A549 treated with AZD2906 at 1 μM for 4 hours (cell line): Measurements from ENCODE around the gene TGM5. TPM values are rescaled to one million over a fixed set of nuclear protein-coding genes. Genes with fewer than 3 reads are reported as not detected.

Experiments
- total RNA-seq: library from RNA; stranded (reverse); fragments of 200-300 nt; extraction: Qiagen RNA extraction; gene quantifications from 5 replicates; pipeline ENCODE4 v1.2.3, GENCODE V29; 2022

The TGM5 gene
- total RNA-seq: not detected in 5 replicates

GRCh38 chr15:43266834-43267233 is at the start of gene TGM5:
Gene TGM5 (minus strand): TSS chr15:43266928. CDS start chr15:43266849, 79 bp downstream.

GRCh38 chr15:43302205-43302817 is 35.6 kb upstream of the TGM5 start, which contains the start of gene TGM7:
Gene TGM7 (minus strand): TSS chr15:43302255.

GRCh38 chr15:43220991-43221403 is 45.7 kb downstream of the TGM5 start, which contains the start of gene EPB42:
Gene EPB42 (minus strand): TSS chr15:43221018. CDS start chr15:43220825, 193 bp downstream.

GRCh38 chr15:43185157-43186002 is 81.3 kb downstream of the TGM5 start, which contains the start of gene CCNDBP1:
Gene CCNDBP1 (plus strand): TSS chr15:43185403. CDS start chr15:43185499, 96 bp downstream.

Other genes starting within 250 kb of the TGM5 start
- gene UBR1, start 160.9 kb downstream of the TGM5 start, total RNA-seq: 3.3 to 4.9 TPM (median 4.0 TPM) in 5 replicates
- gene TMEM62, start 133.3 kb downstream of the TGM5 start, total RNA-seq: 7.9 to 9.7 TPM (median 8.6 TPM) in 5 replicates
- 24.7 to 27.6 TPM (median 25.9 TPM) in 5 replicates for gene CCNDBP1, start 81.5 kb downstream of the TGM5 start, total RNA-seq
- not detected in 5 replicates for gene EPB42, start 45.9 kb downstream of the TGM5 start, total RNA-seq
- gene TGM7, start 35.3 kb upstream of the TGM5 start, total RNA-seq: not detected in 5 replicates
- gene LCMT2, start 63.6 kb upstream of the TGM5 start, total RNA-seq: 5.8 to 8.0 TPM (median 6.6 TPM) in 5 replicates
- 6.9 to 9.7 TPM (median 8.7 TPM) in 5 replicates for gene ZSCAN29, start 104.1 kb upstream of the TGM5 start, total RNA-seq
- 4.2 to 5.7 TPM (median 5.2 TPM) in 5 replicates for gene TUBGCP4, start 104.2 kb upstream of the TGM5 start, total RNA-seq
- 13.6 to 18.7 TPM (median 17.1 TPM) in 5 replicates for gene TP53BP1, start 226.2 kb upstream of the TGM5 start, total RNA-seq